ENCODE data around the gene GJC3.
"Not testable (repeated sequence)": the region's sequence is repeated elsewhere in the genome, so short reads cannot be mapped to it uniquely, and the experiment has no call there.

GJC3 gene

DNA sequence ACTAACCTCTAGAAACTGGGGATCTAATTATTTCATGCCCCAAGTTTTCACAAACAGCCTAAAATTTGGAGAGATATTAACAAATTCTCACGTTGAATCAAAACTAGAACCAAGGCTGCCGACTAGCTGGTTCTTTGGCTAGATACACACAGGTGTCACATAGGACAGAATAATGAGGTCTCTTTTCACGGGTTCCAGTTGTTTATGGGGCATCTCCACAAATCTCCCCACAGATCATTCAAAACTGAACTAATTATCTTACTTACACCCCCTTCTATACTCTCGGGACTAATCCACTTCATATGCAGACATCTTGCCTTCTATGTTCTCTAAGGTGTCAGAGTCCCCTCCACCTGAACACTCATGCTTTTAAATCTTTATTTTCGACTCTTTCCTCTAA is 36.1 kb downstream of the GJC3 start:
- Histone ChIP-seq H4K8ac (ENCODE audit: low read length) (no peak overlapping the region), H3K4me3 (ENCODE audit: insufficient read depth in 1 of 2, low read depth in 1 of 2, low read length in 2 of 2) (no peak overlapping the region), H2BK15ac (ENCODE audit: low read depth, poor library complexity, severe bottlenecking) (no peak overlapping the region), H3K18ac (ENCODE audit: low read depth in 1 of 2, low read length in 2 of 2) (no peak overlapping the region), H3K27ac (ENCODE audit: low read length, poor library complexity, severe bottlenecking) (no peak overlapping the region), H3K4ac (ENCODE audit: low read depth in 1 of 2, low read length in 2 of 2) (no peak overlapping the region), H3K27me3 (ENCODE audit: control insufficient read depth in 1 of 2, insufficient read depth in 1 of 2, low read length in 2 of 2) (peaks cover 0 to 12% of the 10 kb centered on the region in 2 experiments), H3K4me1 (ENCODE audit: control insufficient read depth, insufficient read depth, low read depth, low read length) (no peaks in the 10 kb centered on the region), H2AFZ (ENCODE audit: low read depth, low read length) (no peak overlapping the region), H2AK5ac (ENCODE audit: low read length, severe bottlenecking) (no peak overlapping the region), H3K9me3 (ENCODE audit: control insufficient read depth, low read length) (no peaks in the 10 kb centered on the region), H2BK12ac (ENCODE audit: low read length in 2 of 2) (no peak overlapping the region), H3K4me2 (ENCODE audit: low read length, poor library complexity, severe bottlenecking) (no peak overlapping the region), H4K91ac (ENCODE audit: low read length) (no peak overlapping the region), H3K36me3 (ENCODE audit: control insufficient read depth in 1 of 2, insufficient read depth in 2 of 2, low read depth in 1 of 2, low read length in 2 of 2) (peaks cover 0 to 52% of the 10 kb centered on the region in 2 experiments), H2BK5ac (ENCODE audit: low read depth, low read length, poor library complexity, severe bottlenecking) (no peak overlapping the region), H3K14ac (ENCODE audit: low read length in 2 of 2) (no peak overlapping the region), H3K23ac (ENCODE audit: low read length in 2 of 2) (no peak overlapping the region), H2BK120ac (ENCODE audit: low read depth, low read length) (no peak overlapping the region), H3K79me1 (replicated peaks; ENCODE audit: low read length, poor library complexity, severe bottlenecking) (no peaks in the 10 kb centered on the region), H3K9ac (ENCODE audit: low read length) (no peak overlapping the region)
- 69% methylated on average over 5 of the region's 5 CpGs for WGBS
- DNase-seq: no peak

DNA sequence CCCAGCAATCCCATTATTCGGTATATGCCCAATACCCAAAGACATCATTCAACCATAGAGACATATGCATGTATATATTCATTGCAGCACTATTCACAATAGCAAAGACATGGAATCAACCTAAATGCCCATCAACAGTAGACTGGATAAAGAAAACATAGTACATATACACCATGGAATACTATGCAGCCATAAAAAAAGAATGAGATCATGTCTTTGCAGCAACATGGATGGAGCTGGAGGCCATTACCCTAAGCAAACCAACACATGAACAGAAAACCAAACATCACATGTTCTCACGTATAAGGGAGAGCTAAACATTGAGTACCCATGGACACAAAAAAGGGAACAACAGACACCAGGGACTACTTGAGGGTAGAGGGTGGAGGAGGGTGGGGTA is 39.1 kb downstream of the GJC3 start:
- not testable (repeated sequence) for H4K8ac ChIP-seq (ENCODE audit: low read length); H3K4me2 ChIP-seq (ENCODE audit: low read length, poor library complexity, severe bottlenecking); DNase-seq; H3K9ac ChIP-seq (ENCODE audit: low read length); H2BK12ac ChIP-seq (ENCODE audit: low read length in 2 of 2); H3K27me3 ChIP-seq (ENCODE audit: control insufficient read depth in 1 of 2, insufficient read depth in 1 of 2, low read length in 2 of 2); H3K4me3 ChIP-seq (ENCODE audit: insufficient read depth in 1 of 2, low read depth in 1 of 2, low read length in 2 of 2); H3K4me1 ChIP-seq (ENCODE audit: control insufficient read depth, insufficient read depth, low read depth, low read length); H3K79me1 ChIP-seq (replicated peaks; ENCODE audit: low read length, poor library complexity, severe bottlenecking); H3K23ac ChIP-seq (ENCODE audit: low read length in 2 of 2); H3K18ac ChIP-seq (ENCODE audit: low read depth in 1 of 2, low read length in 2 of 2); H4K91ac ChIP-seq (ENCODE audit: low read length); H2BK5ac ChIP-seq (ENCODE audit: low read depth, low read length, poor library complexity, severe bottlenecking); H3K27ac ChIP-seq (ENCODE audit: low read length, poor library complexity, severe bottlenecking); H2BK120ac ChIP-seq (ENCODE audit: low read depth, low read length); H2BK15ac ChIP-seq (ENCODE audit: low read depth, poor library complexity, severe bottlenecking); H2AFZ ChIP-seq (ENCODE audit: low read depth, low read length); H3K9me3 ChIP-seq (ENCODE audit: control insufficient read depth, low read length); H3K14ac ChIP-seq (ENCODE audit: low read length in 2 of 2); H3K4ac ChIP-seq (ENCODE audit: low read depth in 1 of 2, low read length in 2 of 2); H2AK5ac ChIP-seq (ENCODE audit: low read length, severe bottlenecking)
- peaks cover 0 to 36% of the 10 kb centered on the region in 2 experiments for H3K36me3 ChIP-seq (ENCODE audit: control insufficient read depth in 1 of 2, insufficient read depth in 2 of 2, low read depth in 1 of 2, low read length in 2 of 2)
- 83% methylated on average over 2 of the region's 2 CpGs for WGBS

DNA sequence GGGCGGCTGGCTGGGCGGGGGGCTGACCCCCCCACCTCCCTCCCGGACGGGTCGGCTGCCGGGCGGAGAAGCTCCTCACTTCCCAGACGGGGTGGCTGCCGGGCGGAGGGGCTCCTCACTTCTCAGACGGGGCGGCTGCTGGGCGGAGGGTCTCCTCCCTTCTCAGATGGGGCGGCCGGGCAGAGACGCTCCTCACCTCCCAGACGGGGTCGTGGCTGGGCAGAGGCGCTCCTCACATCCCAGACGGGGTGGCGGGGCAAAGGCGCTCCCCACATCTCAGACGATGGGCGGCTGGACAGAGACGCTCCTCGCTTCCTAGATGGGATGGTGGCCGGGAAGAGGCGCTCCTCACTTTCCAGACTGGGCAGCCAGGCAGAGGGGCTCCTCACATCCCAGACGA is 41.1 kb downstream of the GJC3 start:
- H3K36me3 ChIP-seq (ENCODE audit: control insufficient read depth in 1 of 2, insufficient read depth in 2 of 2, low read depth in 1 of 2, low read length in 2 of 2): peaks cover 0 to 36% of the 10 kb centered on the region in 2 experiments
- H2BK15ac ChIP-seq (ENCODE audit: low read depth, poor library complexity, severe bottlenecking); H3K27ac ChIP-seq (ENCODE audit: low read length, poor library complexity, severe bottlenecking); H3K9ac ChIP-seq (ENCODE audit: low read length); H3K27me3 ChIP-seq (ENCODE audit: control insufficient read depth in 1 of 2, insufficient read depth in 1 of 2, low read length in 2 of 2); H2AK5ac ChIP-seq (ENCODE audit: low read length, severe bottlenecking); H2BK5ac ChIP-seq (ENCODE audit: low read depth, low read length, poor library complexity, severe bottlenecking); H3K4ac ChIP-seq (ENCODE audit: low read depth in 1 of 2, low read length in 2 of 2); H3K79me1 ChIP-seq (replicated peaks; ENCODE audit: low read length, poor library complexity, severe bottlenecking); H4K8ac ChIP-seq (ENCODE audit: low read length); H3K4me3 ChIP-seq (ENCODE audit: insufficient read depth in 1 of 2, low read depth in 1 of 2, low read length in 2 of 2); H3K9me3 ChIP-seq (ENCODE audit: control insufficient read depth, low read length); H2BK120ac ChIP-seq (ENCODE audit: low read depth, low read length); H3K4me2 ChIP-seq (ENCODE audit: low read length, poor library complexity, severe bottlenecking); H4K91ac ChIP-seq (ENCODE audit: low read length); H2BK12ac ChIP-seq (ENCODE audit: low read length in 2 of 2); H2AFZ ChIP-seq (ENCODE audit: low read depth, low read length); H3K4me1 ChIP-seq (ENCODE audit: control insufficient read depth, insufficient read depth, low read depth, low read length); H3K14ac ChIP-seq (ENCODE audit: low read length in 2 of 2); H3K23ac ChIP-seq (ENCODE audit: low read length in 2 of 2); H3K18ac ChIP-seq (ENCODE audit: low read depth in 1 of 2, low read length in 2 of 2); DNase-seq: not testable (repeated sequence)
- WGBS: 95% methylated on average over 12 of the region's 29 CpGs

DNA sequence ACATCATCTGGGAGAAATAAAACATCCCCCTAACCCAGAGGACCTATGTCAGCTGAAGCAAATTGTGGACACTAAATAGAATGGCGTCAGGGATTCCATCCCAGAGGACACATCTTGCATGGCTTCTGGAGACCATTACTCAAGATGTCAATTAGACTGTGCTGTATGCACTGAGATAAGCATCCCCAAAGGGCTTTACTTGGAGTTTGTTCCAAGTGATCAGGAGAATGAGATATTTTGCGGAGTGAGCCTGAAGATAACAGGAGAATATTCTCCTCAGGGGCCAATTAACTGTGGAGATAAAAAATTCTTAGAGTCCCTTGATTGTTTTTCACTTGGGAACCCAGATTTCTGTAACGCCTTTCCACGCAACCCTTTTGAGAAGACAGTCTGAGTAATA is 48.0 kb downstream of the GJC3 start:
- H3K79me1 ChIP-seq (replicated peaks; ENCODE audit: low read length, poor library complexity, severe bottlenecking): no peaks in the 10 kb centered on the region
- H3K4ac ChIP-seq (ENCODE audit: low read depth in 1 of 2, low read length in 2 of 2): no peak overlapping the region
- no peak overlapping the region for H3K23ac ChIP-seq (ENCODE audit: low read length in 2 of 2)
- no peak overlapping the region for H2BK12ac ChIP-seq (ENCODE audit: low read length in 2 of 2)
- H2AFZ ChIP-seq (ENCODE audit: low read depth, low read length): no peak overlapping the region
- H2BK15ac ChIP-seq (ENCODE audit: low read depth, poor library complexity, severe bottlenecking): no peak overlapping the region
- H3K36me3 ChIP-seq (ENCODE audit: control insufficient read depth in 1 of 2, insufficient read depth in 2 of 2, low read depth in 1 of 2, low read length in 2 of 2): peaks cover 0 to 5% of the 10 kb centered on the region in 2 experiments
- H3K9ac ChIP-seq (ENCODE audit: low read length): no peak overlapping the region
- no peak overlapping the region for H2BK120ac ChIP-seq (ENCODE audit: low read depth, low read length)
- H3K9me3 ChIP-seq (ENCODE audit: control insufficient read depth, low read length): no peaks in the 10 kb centered on the region
- H3K18ac ChIP-seq (ENCODE audit: low read depth in 1 of 2, low read length in 2 of 2): no peak overlapping the region
- H3K27ac ChIP-seq (ENCODE audit: low read length, poor library complexity, severe bottlenecking): no peak overlapping the region
- no peak overlapping the region for H4K91ac ChIP-seq (ENCODE audit: low read length)
- no peak overlapping the region for H3K4me3 ChIP-seq (ENCODE audit: insufficient read depth in 1 of 2, low read depth in 1 of 2, low read length in 2 of 2)
- peaks cover 0 to 4% of the 10 kb centered on the region in 2 experiments for H3K27me3 ChIP-seq (ENCODE audit: control insufficient read depth in 1 of 2, insufficient read depth in 1 of 2, low read length in 2 of 2)
- 71% methylated on average over 2 of the region's 4 CpGs for WGBS
- no peak overlapping the region for H2AK5ac ChIP-seq (ENCODE audit: low read length, severe bottlenecking)
- no peaks in the 10 kb centered on the region for H3K4me1 ChIP-seq (ENCODE audit: control insufficient read depth, insufficient read depth, low read depth, low read length)
- H2BK5ac ChIP-seq (ENCODE audit: low read depth, low read length, poor library complexity, severe bottlenecking): no peak overlapping the region
- no peak overlapping the region for H4K8ac ChIP-seq (ENCODE audit: low read length)
- no peak overlapping the region for H3K14ac ChIP-seq (ENCODE audit: low read length in 2 of 2)
- no peak overlapping the region for H3K4me2 ChIP-seq (ENCODE audit: low read length, poor library complexity, severe bottlenecking)
- DNase-seq: no peak
